Activated CD8-positive, alpha-beta memory T cell treated with anti-CD3 and anti-CD28 coated beads for 36 hours (primary cell): ENCODE results near the gene APBA3. TPM values are rescaled to one million over a fixed set of nuclear protein-coding genes. Genes with fewer than 3 reads are reported as not detected.

Experiments
- CTCF ChIA-PET: fragments of 350-600 bp; sonication (Branson Sonifier 250); formaldehyde crosslinking; loops from one replicate; lab custom pipeline; 2021; ENCODE audit warnings: antibody characterized with exemption; lab: Charles Lee
- POLR2A ChIA-PET: fragments of 350-600 bp; sonication (Branson Sonifier 250); formaldehyde crosslinking; loops from one replicate; lab custom pipeline; 2021; ENCODE audit warnings: antibody characterized with exemption; lab: Charles Lee
- total RNA-seq, 2 experiments: library from RNA; stranded (reverse); gene quantifications; one replicate each; pipeline ENCODE4 v1.2.3, GENCODE V29; 2021

The APBA3 gene
- total RNA-seq, 2 experiments from 2014 or later, result 36.9 to 39.1 TPM

GRCh38 chr19:3790941-3791340 is 29.4 kb upstream of the APBA3 start:
- ChIA-PET POLR2A (no interaction called here), CTCF (no interaction called here)

- CTCF ChIA-PET, result interaction anchor here (2.3 kb wide), 1 partner anchor 32 kb away, joined by 11 read pairs; no protein-coding TSS in a partner anchor
- POLR2A ChIA-PET, result interaction anchor here (0.5 to 0.6 kb wide), 2 partner anchors 239 to 692 kb away, joined by 5 to 6 read pairs; no protein-coding TSS in a partner anchor
Measured at GRCh38 chr19:3790209-3790734, 28.8 kb upstream of the APBA3 start.

- POLR2A ChIA-PET, result interaction anchor here (0.6 to 1.6 kb wide), 2 partner anchors 23 to 240 kb away, joined by 5 to 6 read pairs; no protein-coding TSS in a partner anchor
Measured at GRCh38 chr19:3788996-3789778, 27.7 kb upstream of the APBA3 start.

GRCh38 chr19:3785938-3786824 is 24.7 kb upstream of the APBA3 start, which contains the start of gene MATK:
TSS of gene MATK (minus strand) at chr19:3786381. CDS start at chr19:3785135, 1,246 bp downstream.
- CTCF ChIA-PET, result interaction anchor here (0.7 to 1.4 kb wide), 4 partner anchors 24 to 35 kb away, joined by 3 read pairs; partner anchors contain the start of gene MRPL54
- POLR2A ChIA-PET, result no interaction called here

More at GRCh38 chr19:3788996-3789778, 27.7 kb upstream of the APBA3 start:
- CTCF ChIA-PET, result interaction anchor here (0.6 to 2.3 kb wide), 5 partner anchors 26 to 710 kb away, joined by 3 to 11 read pairs (median 4); partner anchors contain the start of gene CELF5

GRCh38 chr19:3785451-3785937 is 24.0 kb upstream of the APBA3 start:
- ChIA-PET POLR2A (interaction anchor here (0.9 to 1.0 kb wide), 2 partner anchors 26 to 115 kb away, joined by 3 to 4 read pairs; no protein-coding TSS in a partner anchor), CTCF (interaction anchor here (1.1 to 1.4 kb wide), 2 partner anchors 23 to 27 kb away, joined by 3 to 6 read pairs; partner anchors contain the start of gene MRPL54)

- POLR2A ChIA-PET, result interaction anchor here (0.9 to 1.0 kb wide), 2 partner anchors 27 to 114 kb away, joined by 3 to 4 read pairs; no protein-coding TSS in a partner anchor
- CTCF ChIA-PET, result interaction anchor here (1.1 to 1.9 kb wide), 5 partner anchors 22 to 64 kb away, joined by 3 to 14 read pairs (median 4); partner anchors contain the start of gene MRPL54
Measured at GRCh38 chr19:3784607-3785450, 23.3 kb upstream of the APBA3 start.

- POLR2A ChIA-PET, result interaction anchor here (0.6 to 1.1 kb wide), 2 partner anchors 28 to 49 kb away, joined by 4 read pairs; no protein-coding TSS in a partner anchor
- CTCF ChIA-PET, result interaction anchor here (0.8 to 1.9 kb wide), 6 partner anchors 22 to 204 kb away, joined by 3 to 14 read pairs (median 4); partner anchors contain the start of gene MRPL54
Measured at GRCh38 chr19:3783660-3784584, 22.4 kb upstream of the APBA3 start.

- ChIA-PET POLR2A (no interaction called here), CTCF (interaction anchor here (0.8 to 1.9 kb wide), 5 partner anchors 21 to 39 kb away, joined by 3 to 14 read pairs (median 4); partner anchors contain the start of gene MRPL54)
Measured at GRCh38 chr19:3782903-3783302, 21.4 kb upstream of the APBA3 start.

- ChIA-PET CTCF (interaction anchor here (1.5 to 2.1 kb wide), 2 partner anchors 20 to 22 kb away, joined by 3 to 6 read pairs; partner anchors contain the start of gene MRPL54), POLR2A (no interaction called here)
Measured at GRCh38 chr19:3782330-3782729, 20.8 kb upstream of the APBA3 start.

GRCh38 chr19:3781603-3782002 is 20.1 kb upstream of the APBA3 start:
- ChIA-PET CTCF (interaction anchor here (0.9 to 2.1 kb wide), 4 partner anchors 19 to 68 kb away, joined by 3 to 6 read pairs (median 3); partner anchors contain the start of gene MRPL54), POLR2A (no interaction called here)

GRCh38 chr19:3780786-3781304 is 19.4 kb upstream of the APBA3 start:
- ChIA-PET CTCF (interaction anchor here (0.9 to 2.1 kb wide), 5 partner anchors 18 to 69 kb away, joined by 3 to 6 read pairs (median 4); partner anchors contain the start of gene MRPL54), POLR2A (interaction anchor here (1.0 kb wide), 1 partner anchor 18 kb away, joined by 5 read pairs; the partner anchor contains the start of gene MRPL54)

GRCh38 chr19:3778899-3779723 is 17.6 kb upstream of the APBA3 start:
- POLR2A ChIA-PET, result no interaction called here
- CTCF ChIA-PET, result interaction anchor here (0.7 kb wide), 1 partner anchor 18 kb away, joined by 3 read pairs; no protein-coding TSS in a partner anchor

- ChIA-PET CTCF (interaction anchor here (0.7 kb wide), 1 partner anchor 19 kb away, joined by 3 read pairs; no protein-coding TSS in a partner anchor), POLR2A (no interaction called here)
Measured at GRCh38 chr19:3778104-3778867, 16.8 kb upstream of the APBA3 start.

GRCh38 chr19:3776479-3777040 is 15.1 kb upstream of the APBA3 start:
- ChIA-PET CTCF (no interaction called here), POLR2A (interaction anchor here (0.7 kb wide), 1 partner anchor 14 kb away, joined by 4 read pairs; the partner anchor contains the start of gene MRPL54)
